Calu3 (cell line): ENCODE measurements around the gene MECR. TPM values are rescaled to one million over a fixed set of nuclear protein-coding genes. Genes with fewer than 3 reads are reported as not detected.

Experiments
- BruUV-seq: library from RNA; stranded (reverse); fragments of 400-500 nt; replicated peaks from 2 replicates; lab custom pipeline; 2021; lab: Mats Ljungman, UMichigan
- CTCF ChIA-PET: fragments of 300-600 bp; sonication (Branson Sonifier 250); formaldehyde crosslinking; loops from one replicate; lab custom pipeline; 2022; ENCODE audit warnings: antibody characterized with exemption; lab: Charles Lee
- DNase-seq: peaks from one replicate; pipeline ENCODE4 v3.0.0; 2022
- H3K27ac Mint-ChIP-seq: one replicate; pipeline ENCODE4 v1.8.0; 2022; ENCODE audit warnings: mixed read lengths; ENCODE audit not compliant: unreplicated experiment
- H3K27me3 Mint-ChIP-seq: one replicate; pipeline ENCODE4 v1.8.0; 2022; ENCODE audit warnings: mixed read lengths; ENCODE audit not compliant: unreplicated experiment
- H3K36me3 Mint-ChIP-seq: one replicate; pipeline ENCODE4 v1.8.0; 2022; ENCODE audit warnings: mild to moderate bottlenecking, moderate library complexity, mixed read lengths; ENCODE audit not compliant: insufficient read depth, unreplicated experiment
- H3K4me1 Mint-ChIP-seq: one replicate; pipeline ENCODE4 v1.8.0; 2022; ENCODE audit warnings: mild to moderate bottlenecking, low read depth, mixed read lengths; ENCODE audit not compliant: unreplicated experiment
- H3K4me3 Mint-ChIP-seq: one replicate; pipeline ENCODE4 v1.8.0; 2022; ENCODE audit warnings: mild to moderate bottlenecking, low read depth, moderate library complexity, mixed read lengths; ENCODE audit not compliant: unreplicated experiment
- H3K9me3 Mint-ChIP-seq: one replicate; pipeline ENCODE4 v1.8.0; 2022; ENCODE audit warnings: low read depth, mixed read lengths; ENCODE audit not compliant: unreplicated experiment
- intact Hi-C: fragments of 100-400 bp; cut with micrococcal nuclease; formaldehyde crosslinking; loops from one replicate; pipeline ENCODE4 v1.10.0; 2022; ENCODE audit not compliant: unreplicated experiment
- total RNA-seq: library from RNA; stranded (reverse); gene quantifications from 2 replicates; pipeline ENCODE4 v1.2.3, GENCODE V29; 2022
- TF ChIP-seq, protein P1 (sequence below): fragments of 200-600 bp; IDR thresholded peaks from one replicate; pipeline ENCODE4 v1.8.0; 2022; ENCODE audit warnings: antibody characterized with exemption; ENCODE audit not compliant: unreplicated experiment

The MECR gene
- total RNA-seq, 1 experiment from 2014 or later: 46.8 TPM

DNA sequence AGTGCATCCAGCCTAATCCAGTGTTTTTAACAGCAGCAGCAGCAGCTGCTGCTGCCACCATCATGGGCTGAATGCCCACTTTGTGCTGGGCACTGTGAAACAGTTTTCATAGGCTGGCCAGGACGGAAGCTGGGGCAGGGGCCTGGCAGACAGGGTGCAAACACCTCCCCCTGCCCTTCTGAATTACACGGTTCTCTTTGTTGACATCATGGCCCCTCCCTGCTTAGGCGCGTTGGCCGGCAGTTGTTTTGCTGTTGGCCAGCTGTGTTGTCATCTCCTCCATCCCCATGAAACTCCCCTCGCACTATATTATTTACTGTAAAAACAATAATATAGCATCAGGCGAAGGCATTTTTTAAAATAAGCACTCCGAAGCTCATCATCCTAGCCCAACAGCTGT is 38.6 kb upstream of the MECR start:
- CTCF ChIA-PET: interaction anchor here (0.7 kb wide), 1 partner anchor 19 kb away, joined by 4 read pairs; no protein-coding TSS in a partner anchor
- Mint-ChIP-seq H3K27ac (no peak overlapping the region), H3K4me1 (peaks cover 26% of the 10 kb centered on the region)

DNA sequence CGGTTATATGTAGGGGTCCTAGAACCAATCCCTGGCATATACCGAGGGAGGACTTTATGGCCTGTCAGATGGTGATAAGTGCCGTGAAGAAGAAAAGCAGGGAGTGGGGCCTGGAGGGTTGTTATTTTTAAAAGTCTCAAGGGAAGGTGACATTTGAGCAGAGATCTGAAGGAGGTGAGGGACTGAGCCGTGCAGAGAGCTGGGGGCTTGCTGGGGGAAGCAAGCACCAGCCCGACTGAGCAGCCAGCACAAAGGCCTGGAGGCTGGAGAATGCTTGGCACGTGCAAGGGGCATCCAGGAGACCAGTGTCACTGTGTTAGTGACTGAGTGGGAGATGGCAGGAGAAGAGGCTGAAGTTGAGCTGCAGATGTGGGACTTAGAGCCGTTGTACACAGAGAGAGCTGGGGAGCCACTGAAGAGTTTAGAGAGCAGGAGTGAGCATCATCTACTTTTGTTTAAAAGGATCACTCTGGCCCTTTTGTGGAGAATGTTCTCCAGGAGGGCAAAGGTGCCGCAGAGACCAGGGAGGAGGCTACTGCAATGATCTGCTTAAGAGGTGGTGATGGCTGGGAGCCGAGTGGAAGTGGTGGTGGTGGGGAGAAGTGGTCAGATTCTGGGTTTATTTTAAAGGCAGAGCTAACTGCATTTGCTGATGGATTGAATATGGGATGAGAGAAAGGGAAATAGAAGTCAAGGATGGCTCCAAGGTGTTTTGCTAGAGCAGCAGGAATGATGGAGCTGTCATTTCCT is 36.8 kb upstream of the MECR start:
- intact Hi-C loops: no loop called here
- CTCF ChIA-PET: no interaction called here
- no TSS peak for BruUV-seq
- no peak for DNase-seq
- H3K27ac Mint-ChIP-seq: no peak overlapping the region
- H3K4me1 Mint-ChIP-seq: peaks cover 25% of the 10 kb centered on the region
- no peaks in the 10 kb centered on the region for H3K27me3 Mint-ChIP-seq
- peaks cover 5% of the 10 kb centered on the region for H3K36me3 Mint-ChIP-seq
- no peaks in the 10 kb centered on the region for H3K9me3 Mint-ChIP-seq
- TF ChIP-seq, protein P1, sequence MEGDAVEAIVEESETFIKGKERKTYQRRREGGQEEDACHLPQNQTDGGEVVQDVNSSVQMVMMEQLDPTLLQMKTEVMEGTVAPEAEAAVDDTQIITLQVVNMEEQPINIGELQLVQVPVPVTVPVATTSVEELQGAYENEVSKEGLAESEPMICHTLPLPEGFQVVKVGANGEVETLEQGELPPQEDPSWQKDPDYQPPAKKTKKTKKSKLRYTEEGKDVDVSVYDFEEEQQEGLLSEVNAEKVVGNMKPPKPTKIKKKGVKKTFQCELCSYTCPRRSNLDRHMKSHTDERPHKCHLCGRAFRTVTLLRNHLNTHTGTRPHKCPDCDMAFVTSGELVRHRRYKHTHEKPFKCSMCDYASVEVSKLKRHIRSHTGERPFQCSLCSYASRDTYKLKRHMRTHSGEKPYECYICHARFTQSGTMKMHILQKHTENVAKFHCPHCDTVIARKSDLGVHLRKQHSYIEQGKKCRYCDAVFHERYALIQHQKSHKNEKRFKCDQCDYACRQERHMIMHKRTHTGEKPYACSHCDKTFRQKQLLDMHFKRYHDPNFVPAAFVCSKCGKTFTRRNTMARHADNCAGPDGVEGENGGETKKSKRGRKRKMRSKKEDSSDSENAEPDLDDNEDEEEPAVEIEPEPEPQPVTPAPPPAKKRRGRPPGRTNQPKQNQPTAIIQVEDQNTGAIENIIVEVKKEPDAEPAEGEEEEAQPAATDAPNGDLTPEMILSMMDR: no peak
- no peak overlapping the region for H3K4me3 Mint-ChIP-seq

More for the DNA sequence above, 38.6 kb upstream of the MECR start:
- DNase-seq: no peak
- Mint-ChIP-seq H3K27me3 (no peaks in the 10 kb centered on the region), H3K9me3 (no peaks in the 10 kb centered on the region), H3K36me3 (peaks cover 5% of the 10 kb centered on the region), H3K4me3 (no peak overlapping the region)
- intact Hi-C loops: no loop called here
- BruUV-seq: no TSS peak
- TF ChIP-seq, protein P1: no peak

DNA sequence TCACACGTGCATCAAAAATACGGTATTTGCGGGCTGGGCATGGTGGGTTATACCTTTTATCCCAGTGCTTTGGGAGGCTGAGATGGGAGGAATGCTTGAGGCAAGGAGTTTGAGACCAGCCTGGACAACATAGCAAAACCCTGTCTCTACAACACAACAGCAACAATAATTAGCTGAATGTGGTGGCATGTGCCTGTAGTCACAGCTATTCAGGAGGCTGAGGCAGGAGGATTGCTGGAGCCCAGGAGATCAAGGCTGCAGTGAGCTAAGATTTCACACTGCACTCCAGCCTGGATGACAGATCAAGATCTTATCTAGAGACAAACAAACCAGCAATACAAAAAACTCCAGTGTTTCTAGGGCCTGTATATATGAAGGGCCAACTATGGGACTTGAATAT is 36.2 kb upstream of the MECR start:
- DNase-seq: no peak
- intact Hi-C loops: no loop called here
- Mint-ChIP-seq H3K27me3 (no peaks in the 10 kb centered on the region), H3K36me3 (peaks cover 5% of the 10 kb centered on the region), H3K27ac (no peak overlapping the region), H3K4me3 (no peak overlapping the region), H3K4me1 (peaks cover 19% of the 10 kb centered on the region), H3K9me3 (no peaks in the 10 kb centered on the region)
- BruUV-seq: no TSS peak
- TF ChIP-seq, protein P1: no peak
- CTCF ChIA-PET: no interaction called here

DNA sequence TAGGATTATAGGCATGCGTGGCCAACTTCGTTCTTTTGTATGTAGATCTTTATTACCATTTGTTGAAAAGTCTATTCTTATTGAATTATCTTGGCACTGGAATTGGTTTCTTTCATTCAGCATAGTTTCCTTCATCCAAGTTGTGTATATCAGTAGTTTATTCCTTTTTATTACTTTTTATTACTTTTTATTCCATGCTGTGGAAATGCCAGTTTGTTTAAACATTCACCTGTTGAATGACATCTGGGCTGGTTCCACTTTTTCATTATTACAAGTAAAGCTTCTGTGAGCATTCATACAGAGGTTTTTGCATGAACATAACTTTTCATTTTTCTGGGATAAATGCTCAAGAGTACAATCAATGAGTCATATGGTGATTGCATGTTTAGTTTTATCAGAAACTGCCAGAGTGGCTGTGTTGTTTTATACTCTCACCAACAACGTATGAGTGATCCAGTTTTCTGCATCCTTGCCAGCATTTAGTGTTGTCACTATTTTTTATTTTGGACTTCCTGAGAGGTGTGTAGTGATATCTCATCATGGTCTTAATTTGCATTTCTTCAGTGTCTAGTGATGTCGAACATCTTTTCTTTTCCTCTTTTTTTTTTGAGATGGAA is 34.1 kb upstream of the MECR start:
- Mint-ChIP-seq H3K36me3 (peaks cover 5% of the 10 kb centered on the region), H3K9me3 (no peaks in the 10 kb centered on the region), H3K27me3 (no peaks in the 10 kb centered on the region), H3K27ac (no peak overlapping the region), H3K4me3 (no peak overlapping the region), H3K4me1 (peaks cover 6% of the 10 kb centered on the region)
- DNase-seq: no peak
- intact Hi-C loops: no loop called here
- TF ChIP-seq, protein P1: no peak
- CTCF ChIA-PET: no interaction called here
- BruUV-seq: no TSS peak
